ENCODE results near the gene UQCRC1. TPM values are rescaled to one million over a fixed set of nuclear protein-coding genes. Genes with fewer than 3 reads are reported as not detected.
"Not testable (repeated sequence)": the region's sequence is repeated elsewhere in the genome, so short reads cannot be mapped to it uniquely, and the experiment has no call there.

UQCRC1 gene
- total RNA-seq, 3 donors from 2014 or later, result 163 to 230 (median 180) TPM

DNA sequence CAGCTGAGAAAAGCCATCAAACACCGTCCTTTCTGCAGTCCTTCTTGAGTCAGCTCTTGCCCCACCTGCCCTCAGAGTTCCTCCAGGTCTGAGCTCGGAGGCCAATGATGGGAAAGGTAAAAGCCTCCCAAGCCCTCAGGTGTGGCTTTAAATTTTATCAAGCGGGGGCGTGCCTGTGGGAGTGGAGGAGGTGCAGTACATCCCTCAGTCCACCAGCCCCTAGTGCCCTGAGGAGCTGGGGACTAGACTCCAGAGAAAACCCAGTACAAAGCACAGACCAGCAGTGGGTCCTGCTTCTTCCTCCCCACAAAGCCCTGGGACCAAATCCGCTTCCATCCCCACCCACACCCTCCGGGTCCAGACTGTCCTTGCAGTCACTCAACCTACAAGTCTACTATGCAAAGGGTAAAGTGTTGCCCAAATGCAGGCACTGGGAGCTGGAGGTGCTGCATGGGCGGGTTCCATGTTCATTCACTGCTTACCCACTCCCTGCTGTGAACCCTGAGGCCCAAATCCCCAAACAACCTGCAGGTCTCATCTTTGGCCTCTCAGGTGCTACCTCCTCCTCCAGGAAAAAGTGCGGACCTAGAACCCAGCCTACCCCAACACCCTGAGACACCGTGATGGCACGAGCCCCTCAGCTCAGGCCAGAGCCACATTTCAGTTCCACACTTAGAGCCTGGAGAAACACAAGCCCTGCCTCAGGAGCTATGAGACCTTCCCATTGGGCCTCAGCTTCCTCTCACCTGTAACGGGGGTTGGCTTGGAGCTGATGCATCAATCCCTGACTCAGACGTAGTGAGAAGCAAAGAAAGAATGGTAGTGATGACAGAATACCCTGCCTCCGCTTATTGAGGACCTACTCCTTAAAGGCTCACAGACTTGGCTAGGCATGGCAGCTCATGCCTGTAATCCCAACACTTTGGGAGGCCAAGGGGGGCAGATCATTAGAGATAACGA is 55.3 kb downstream of the UQCRC1 start:
- TF ChIP-seq POLR2AphosphoS5 (IDR thresholded peaks at IDR 0.05), result no peak
- H3K27ac ChIP-seq, result no peak overlapping the region
- intact Hi-C loops (cut with DNase I; ENCODE audit: low total_unique reads), result loop anchor here (5.0 kb wide), 1 partner anchor 92 kb away; no protein-coding TSS in a partner anchor

DNA sequence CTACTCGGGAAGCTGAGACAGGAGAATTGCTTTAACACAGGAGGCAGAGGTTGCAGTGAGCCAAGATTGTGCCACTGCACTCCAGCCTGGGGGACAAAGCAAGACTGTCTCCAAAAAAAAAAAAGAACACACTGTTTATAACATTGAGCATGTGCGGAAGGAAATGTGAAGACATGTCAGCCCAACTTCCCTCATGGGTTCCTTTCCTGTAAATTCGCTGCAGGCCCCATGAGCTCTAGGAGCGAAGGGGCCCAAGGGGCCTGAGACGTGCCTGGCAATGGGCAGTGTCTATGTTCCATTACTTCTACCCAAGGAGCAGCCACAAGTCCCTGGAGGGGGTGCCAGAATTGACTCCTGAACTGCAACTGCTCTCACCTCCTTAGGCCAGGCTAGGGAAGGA is 56.1 kb downstream of the UQCRC1 start:
- H3K4me3 ChIP-seq, result no peak overlapping the region
- no peaks in the 10 kb centered on the region for H3K36me3 ChIP-seq
- TF ChIP-seq, protein P1, sequence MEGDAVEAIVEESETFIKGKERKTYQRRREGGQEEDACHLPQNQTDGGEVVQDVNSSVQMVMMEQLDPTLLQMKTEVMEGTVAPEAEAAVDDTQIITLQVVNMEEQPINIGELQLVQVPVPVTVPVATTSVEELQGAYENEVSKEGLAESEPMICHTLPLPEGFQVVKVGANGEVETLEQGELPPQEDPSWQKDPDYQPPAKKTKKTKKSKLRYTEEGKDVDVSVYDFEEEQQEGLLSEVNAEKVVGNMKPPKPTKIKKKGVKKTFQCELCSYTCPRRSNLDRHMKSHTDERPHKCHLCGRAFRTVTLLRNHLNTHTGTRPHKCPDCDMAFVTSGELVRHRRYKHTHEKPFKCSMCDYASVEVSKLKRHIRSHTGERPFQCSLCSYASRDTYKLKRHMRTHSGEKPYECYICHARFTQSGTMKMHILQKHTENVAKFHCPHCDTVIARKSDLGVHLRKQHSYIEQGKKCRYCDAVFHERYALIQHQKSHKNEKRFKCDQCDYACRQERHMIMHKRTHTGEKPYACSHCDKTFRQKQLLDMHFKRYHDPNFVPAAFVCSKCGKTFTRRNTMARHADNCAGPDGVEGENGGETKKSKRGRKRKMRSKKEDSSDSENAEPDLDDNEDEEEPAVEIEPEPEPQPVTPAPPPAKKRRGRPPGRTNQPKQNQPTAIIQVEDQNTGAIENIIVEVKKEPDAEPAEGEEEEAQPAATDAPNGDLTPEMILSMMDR (IDR thresholded peaks at IDR 0.05), result no peak
- no peak for TF ChIP-seq POLR2A (IDR thresholded peaks at IDR 0.05)
- no peak for TF ChIP-seq POLR2AphosphoS5 (IDR thresholded peaks at IDR 0.05)
- H3K9me3 ChIP-seq, result no peaks in the 10 kb centered on the region
- H3K4me1 ChIP-seq, result peaks cover 0 to 4% of the 10 kb centered on the region in 2 donors
- no peaks in the 10 kb centered on the region for H3K27me3 ChIP-seq
- H3K27ac ChIP-seq, result no peak overlapping the region
- DNase-seq (ENCODE audit: low spot score in 2 of 2), result no peak
- intact Hi-C loops (cut with DNase I; ENCODE audit: low total_unique reads), result loop anchor here (5.0 kb wide), 1 partner anchor 91 kb away; no protein-coding TSS in a partner anchor

More for the DNA sequence above, 55.3 kb downstream of the UQCRC1 start:
- Histone ChIP-seq H3K4me1 (peaks cover 0 to 4% of the 10 kb centered on the region in 2 donors), H3K4me3 (no peak overlapping the region), H3K9me3 (no peaks in the 10 kb centered on the region), H3K36me3 (no peaks in the 10 kb centered on the region), H3K27me3 (no peaks in the 10 kb centered on the region)
- no peak for DNase-seq (ENCODE audit: low spot score in 2 of 2)

DNA sequence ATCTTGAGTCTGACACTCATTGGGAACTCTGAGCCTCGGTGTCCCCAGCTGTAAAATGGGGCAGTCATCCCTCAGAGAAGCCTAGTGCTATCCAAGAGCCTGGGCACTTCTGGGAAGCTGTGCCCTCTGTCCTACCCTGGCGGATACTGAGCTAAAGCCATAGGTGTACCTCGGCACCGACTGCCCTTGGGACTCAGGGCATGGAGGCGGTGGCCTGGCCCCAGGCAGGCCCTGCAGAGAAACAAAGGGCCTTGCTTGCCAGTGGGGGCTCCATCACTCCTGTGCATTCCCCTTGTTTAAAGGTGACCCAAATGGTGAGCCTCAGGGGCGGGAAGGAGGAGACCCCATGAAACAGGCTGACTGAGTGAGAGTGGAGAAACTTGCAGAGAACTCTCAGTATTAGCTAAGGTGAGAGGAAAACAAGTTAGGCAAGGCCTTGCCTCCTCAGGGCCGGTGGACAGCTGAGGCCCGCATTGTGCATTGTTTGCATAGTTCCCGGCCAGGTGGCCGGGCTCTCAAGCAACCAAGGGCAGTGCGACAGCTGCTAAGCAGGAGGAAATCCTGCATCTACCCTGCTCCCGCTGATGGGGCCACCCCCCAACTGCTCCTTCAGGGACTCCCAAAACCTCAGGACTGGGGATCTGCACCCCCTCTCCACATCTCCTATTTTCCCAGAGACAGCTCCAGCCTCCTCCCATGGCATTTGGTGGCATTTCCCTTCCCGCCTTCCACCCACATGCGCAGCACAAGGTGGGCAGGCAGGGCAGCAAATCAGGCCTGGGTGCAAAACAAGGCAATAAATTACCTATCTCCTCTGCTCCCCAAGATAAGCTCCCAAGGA is 57.1 kb downstream of the UQCRC1 start:
- TF ChIP-seq, protein P1 (IDR thresholded peaks at IDR 0.05), result no peak
- TF ChIP-seq POLR2AphosphoS5 (IDR thresholded peaks at IDR 0.05) (no peak), POLR2A (IDR thresholded peaks at IDR 0.05) (no peak)
- peak in 1 of 2 donors; percentile 45 for DNase-seq (ENCODE audit: low spot score in 2 of 2)
- intact Hi-C loops (cut with DNase I; ENCODE audit: low total_unique reads), result loop anchor here (5.0 kb wide), 1 partner anchor 90 kb away; no protein-coding TSS in a partner anchor
- Histone ChIP-seq H3K27me3 (no peaks in the 10 kb centered on the region), H3K4me1 (peaks cover 0 to 4% of the 10 kb centered on the region in 2 donors), H3K27ac (peak overlapping the region; percentile 45 to 57), H3K36me3 (no peaks in the 10 kb centered on the region), H3K9me3 (no peaks in the 10 kb centered on the region), H3K4me3 (no peak overlapping the region)

DNA sequence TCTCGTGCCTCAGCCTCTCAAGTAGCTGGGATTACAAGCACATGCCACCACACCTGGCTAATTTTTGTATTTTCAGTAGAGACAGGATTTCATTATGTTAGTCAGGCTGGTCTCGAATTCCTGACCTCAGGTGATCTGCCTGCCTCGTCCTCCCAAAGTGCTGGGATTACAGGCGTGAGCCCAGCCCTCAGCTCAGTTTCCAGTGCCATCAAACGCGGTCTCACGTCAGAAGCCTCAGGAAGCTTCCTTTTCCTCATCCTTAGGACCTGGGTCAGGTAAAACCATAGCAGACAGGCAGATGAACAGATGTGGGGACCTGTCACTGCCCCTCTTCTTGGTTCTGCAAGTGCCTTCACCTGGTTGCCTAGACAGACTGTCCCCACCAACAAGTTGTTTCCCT is 57.8 kb downstream of the UQCRC1 start:
- H3K4me3 ChIP-seq; H3K36me3 ChIP-seq; H3K9me3 ChIP-seq; H3K4me1 ChIP-seq; DNase-seq (ENCODE audit: low spot score in 2 of 2); H3K27me3 ChIP-seq: not testable (repeated sequence)
- intact Hi-C loops (cut with DNase I; ENCODE audit: low total_unique reads), result loop anchor here (5.0 kb wide), 1 partner anchor 89 kb away; no protein-coding TSS in a partner anchor
- peak overlapping the region; percentile 45 to 57 for H3K27ac ChIP-seq

Other genes with a start within 250 kb of the UQCRC1 start
- under 1 TPM in 2 of 3 donors, not detected in 1; 0.32 to 0.66 TPM for gene FBXW12, start 237.4 kb downstream of the UQCRC1 start, total RNA-seq
- 100 to 1,000 TPM in 2 of 3 donors, 10 to 100 TPM in 1; 60.2 to 182 (median 148) TPM for gene PLXNB1, start 179.6 kb downstream of the UQCRC1 start, total RNA-seq
- 10 to 100 TPM; 12.5 to 14.7 (median 13.9) TPM for gene CCDC51, start 169.5 kb downstream of the UQCRC1 start, total RNA-seq
- 100 to 1,000 TPM; 270 to 343 (median 333) TPM for gene TMA7, start 169.4 kb downstream of the UQCRC1 start, total RNA-seq
- 1 to 10 TPM; 8.2 to 8.6 (median 8.2) TPM for gene ATRIP, start 162.9 kb downstream of the UQCRC1 start, total RNA-seq
- 10 to 100 TPM; 65.6 to 90.1 (median 77.0) TPM for gene SHISA5, start 105.5 kb downstream of the UQCRC1 start, total RNA-seq
- gene PFKFB4, start 52.8 kb downstream of the UQCRC1 start, total RNA-seq, result 1 to 10 TPM; 1.8 to 6.9 (median 5.2) TPM
- gene UCN2, start 45.9 kb downstream of the UQCRC1 start, total RNA-seq, result under 1 TPM in 1 of 3 donors, not detected in 2; 0.44 TPM
- gene COL7A1, start 14.3 kb downstream of the UQCRC1 start, total RNA-seq, result 10 to 100 TPM in 2 of 3 donors, under 1 TPM in 1; 0.48 to 18.6 (median 12.5) TPM
- not detected for gene TMEM89, start 12.1 kb upstream of the UQCRC1 start, total RNA-seq
- gene SLC26A6, start 25.8 kb upstream of the UQCRC1 start, total RNA-seq, result 10 to 100 TPM; 12.6 to 21.6 (median 16.0) TPM
- gene CELSR3, start 53.2 kb upstream of the UQCRC1 start, total RNA-seq, result 1 to 10 TPM in 2 of 3 donors, under 1 TPM in 1; 0.88 to 1.3 (median 1.1) TPM
- 10 to 100 TPM; 31.8 to 40.3 (median 36.4) TPM for gene NCKIPSD, start 76.3 kb upstream of the UQCRC1 start, total RNA-seq
- 100 to 1,000 TPM in 2 of 3 donors, 10 to 100 TPM in 1; 84.0 to 185 (median 126) TPM for gene IP6K2, start 107.6 kb upstream of the UQCRC1 start, total RNA-seq
- gene PRKAR2A, start 238.2 kb upstream of the UQCRC1 start, total RNA-seq, result 10 to 100 TPM; 27.2 to 33.0 (median 30.7) TPM

Data from breast epithelium (tissue), 4 donors.